ENCODE results near the gene MERTK. TPM values are rescaled to one million over a fixed set of nuclear protein-coding genes. Genes with fewer than 3 reads are reported as not detected.
"Not testable (repeated sequence)": the region's sequence is repeated elsewhere in the genome, so short reads cannot be mapped to it uniquely, and the experiment has no call there.

MERTK gene
- total RNA-seq, 2 experiments from 2014 or later, result 0.09 to 0.30 TPM

DNA sequence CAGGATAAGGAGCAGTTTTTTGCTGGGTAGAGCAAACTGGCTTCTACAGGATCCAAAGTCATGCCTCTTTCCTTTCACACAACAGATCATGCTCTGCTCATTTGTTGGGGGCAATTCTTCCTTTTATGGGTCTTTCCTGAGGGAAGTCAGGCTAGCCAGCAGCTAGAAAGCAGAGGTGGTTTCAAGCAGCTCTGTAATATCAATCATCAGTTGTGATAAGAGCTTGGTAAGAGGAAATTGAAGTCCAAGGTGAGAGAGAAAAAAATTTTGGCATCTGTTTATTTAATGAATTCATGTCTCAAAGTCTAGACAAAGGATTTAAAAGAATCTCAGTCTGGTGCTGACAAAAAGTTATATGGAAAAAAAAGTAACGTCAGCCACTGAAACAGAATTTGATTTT, 162.9 kb downstream of the MERTK start:
- ATAC-seq, result no peak
- no peak overlapping the region for H3K27ac Mint-ChIP-seq

DNA sequence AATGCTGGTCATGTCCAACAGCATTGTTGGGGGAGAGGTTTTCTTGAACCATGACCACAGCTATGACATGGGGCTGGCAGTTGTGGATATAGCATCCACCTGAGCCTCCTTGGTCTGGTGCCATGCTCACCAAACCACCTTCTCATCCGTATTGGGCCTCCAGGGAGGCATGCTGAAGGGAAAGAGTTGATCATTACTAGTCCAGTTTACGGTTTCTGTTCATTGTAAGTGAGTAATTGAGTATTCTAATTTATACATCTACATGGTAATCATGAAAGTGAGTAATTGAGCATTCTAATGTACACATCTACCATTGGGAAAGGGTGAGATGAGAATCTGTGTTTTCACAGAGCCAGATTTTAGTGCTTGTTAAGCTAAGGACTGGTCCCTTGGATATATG, 163.4 kb downstream of the MERTK start:
- Mint-ChIP-seq H3K27ac (no peak overlapping the region), H3K27me3 (no peaks in the 10 kb centered on the region), H3K9me3 (ENCODE audit: low read depth) (no peaks in the 10 kb centered on the region), H3K36me3 (peaks cover 67% of the 10 kb centered on the region), H3K4me3 (no peak overlapping the region), H3K4me1 (peaks cover 56% of the 10 kb centered on the region)
- ATAC-seq, result no peak
- CTCF ChIA-PET, result interaction anchor here (1.4 kb wide), 1 partner anchor 419 kb away, joined by 3 read pairs; no protein-coding TSS in a partner anchor
- DNase-seq, result no peak

More for the DNA sequence above, 162.9 kb downstream of the MERTK start:
- no peaks in the 10 kb centered on the region for H3K9me3 Mint-ChIP-seq (ENCODE audit: low read depth)
- no peaks in the 10 kb centered on the region for H3K27me3 Mint-ChIP-seq
- no peak for DNase-seq
- H3K36me3 Mint-ChIP-seq, result peaks cover 64% of the 10 kb centered on the region
- CTCF ChIA-PET, result no interaction called here
- no peak overlapping the region for H3K4me3 Mint-ChIP-seq
- H3K4me1 Mint-ChIP-seq, result peaks cover 59% of the 10 kb centered on the region

DNA sequence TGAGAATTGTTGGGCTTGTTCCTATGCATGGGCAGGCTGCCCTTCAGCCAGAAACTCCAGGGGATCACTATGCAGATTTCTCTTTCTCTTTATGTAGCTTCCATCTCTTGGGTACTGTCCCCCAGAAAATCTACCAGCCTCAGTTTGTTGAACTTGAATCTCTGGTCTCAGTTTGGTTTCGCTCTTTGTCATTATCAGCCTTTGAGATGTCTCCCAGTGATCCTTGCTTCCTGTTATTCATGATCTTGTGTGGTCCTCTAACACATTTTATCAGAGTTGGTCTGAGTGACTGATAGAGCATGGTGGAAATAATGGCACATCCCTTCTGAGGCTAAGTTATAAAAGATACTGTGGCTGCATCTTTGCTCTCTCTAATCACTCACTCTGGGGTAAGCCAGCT, 164.5 kb downstream of the MERTK start:
- ATAC-seq (peak; percentile 30), DNase-seq (no peak)
- Mint-ChIP-seq H3K4me3 (no peak overlapping the region), H3K36me3 (peaks cover 76% of the 10 kb centered on the region), H3K27ac (peak overlapping the region; percentile 17), H3K27me3 (no peaks in the 10 kb centered on the region), H3K9me3 (ENCODE audit: low read depth) (no peaks in the 10 kb centered on the region), H3K4me1 (peaks cover 49% of the 10 kb centered on the region)
- CTCF ChIA-PET, result interaction anchor here (1.1 to 1.4 kb wide), 2 partner anchors 12 to 418 kb away, joined by 3 read pairs; no protein-coding TSS in a partner anchor

DNA sequence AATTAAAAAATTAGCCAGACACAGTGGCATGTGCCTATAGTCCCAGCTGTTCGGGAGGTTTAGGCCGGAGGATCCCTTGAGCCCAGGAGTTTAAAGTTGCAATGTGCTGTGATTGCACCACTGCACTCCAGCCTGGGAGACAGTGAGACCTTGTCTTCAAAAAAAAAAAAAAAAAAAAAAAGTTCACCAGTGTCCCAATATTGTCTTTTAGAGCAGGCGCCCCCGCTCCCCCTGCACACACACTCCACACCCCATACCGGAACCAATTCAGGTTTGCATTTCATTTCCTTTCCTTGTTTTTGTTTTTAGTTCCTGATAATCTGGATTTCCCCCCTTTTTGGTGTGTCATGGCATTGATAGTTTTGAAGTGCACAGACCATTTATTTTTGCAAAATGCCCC, 167.1 kb downstream of the MERTK start:
- H3K27ac Mint-ChIP-seq, result peak overlapping the region; percentile 45
- H3K36me3 Mint-ChIP-seq, result peaks cover 82% of the 10 kb centered on the region
- CTCF ChIA-PET, result interaction anchor here (0.7 kb wide), 1 partner anchor 408 kb away, joined by 3 read pairs; no protein-coding TSS in a partner anchor
- no peak overlapping the region for H3K4me3 Mint-ChIP-seq
- peaks cover 37% of the 10 kb centered on the region for H3K4me1 Mint-ChIP-seq
- no peak for ATAC-seq
- H3K9me3 Mint-ChIP-seq (ENCODE audit: low read depth), result peaks cover 5% of the 10 kb centered on the region
- DNase-seq, result no peak
- no peaks in the 10 kb centered on the region for H3K27me3 Mint-ChIP-seq

DNA sequence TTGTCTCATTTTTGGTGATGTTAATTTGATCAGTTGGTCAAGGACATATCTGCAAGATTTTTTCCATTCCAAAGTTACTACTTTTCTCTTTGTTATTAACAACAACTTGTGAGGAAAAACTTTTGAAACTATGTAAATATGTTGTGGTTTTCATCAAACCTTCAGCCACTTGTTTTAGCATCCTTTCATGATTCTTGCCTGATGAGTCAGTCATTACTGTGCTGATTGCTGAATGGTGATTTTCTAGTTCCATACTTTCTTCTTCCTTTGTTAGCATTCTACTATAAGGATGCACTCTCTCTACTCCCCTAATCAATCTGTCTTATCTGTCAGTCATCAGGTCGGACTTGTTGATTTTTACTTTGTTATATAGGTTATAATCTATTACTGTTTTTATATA, 167.6 kb downstream of the MERTK start:
- Mint-ChIP-seq H3K4me1 (peaks cover 37% of the 10 kb centered on the region), H3K4me3 (no peak overlapping the region), H3K9me3 (ENCODE audit: low read depth) (peaks cover 5% of the 10 kb centered on the region), H3K27ac (no peak overlapping the region), H3K27me3 (no peaks in the 10 kb centered on the region), H3K36me3 (peaks cover 84% of the 10 kb centered on the region)
- no peak for ATAC-seq
- DNase-seq, result no peak
- CTCF ChIA-PET, result no interaction called here

DNA sequence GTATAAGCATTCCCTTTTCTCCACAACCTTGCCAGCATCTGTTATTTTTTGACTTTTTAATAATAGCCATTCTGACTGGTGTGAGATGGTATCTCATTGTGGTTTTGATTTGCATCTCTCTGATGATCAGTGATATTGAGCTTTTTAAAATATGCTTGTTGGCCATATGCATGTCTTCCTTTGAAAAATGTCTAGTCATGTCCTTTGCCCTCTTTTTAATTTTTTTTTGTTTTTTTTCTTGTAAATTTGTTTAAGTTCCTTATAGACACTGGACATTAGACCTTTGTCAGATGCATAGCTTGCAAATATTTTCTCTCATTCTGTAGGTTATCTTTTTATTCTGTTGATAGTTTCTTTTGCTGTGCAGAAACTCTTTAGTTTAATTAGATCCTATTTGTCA, 171.4 kb downstream of the MERTK start:
- H3K27me3 Mint-ChIP-seq, ATAC-seq, DNase-seq, H3K27ac Mint-ChIP-seq, CTCF ChIA-PET, H3K4me3 Mint-ChIP-seq: not testable (repeated sequence)
- H3K36me3 Mint-ChIP-seq, result peaks cover 86% of the 10 kb centered on the region
- peaks cover 22% of the 10 kb centered on the region for H3K4me1 Mint-ChIP-seq
- peaks cover 23% of the 10 kb centered on the region for H3K9me3 Mint-ChIP-seq (ENCODE audit: low read depth)

DNA sequence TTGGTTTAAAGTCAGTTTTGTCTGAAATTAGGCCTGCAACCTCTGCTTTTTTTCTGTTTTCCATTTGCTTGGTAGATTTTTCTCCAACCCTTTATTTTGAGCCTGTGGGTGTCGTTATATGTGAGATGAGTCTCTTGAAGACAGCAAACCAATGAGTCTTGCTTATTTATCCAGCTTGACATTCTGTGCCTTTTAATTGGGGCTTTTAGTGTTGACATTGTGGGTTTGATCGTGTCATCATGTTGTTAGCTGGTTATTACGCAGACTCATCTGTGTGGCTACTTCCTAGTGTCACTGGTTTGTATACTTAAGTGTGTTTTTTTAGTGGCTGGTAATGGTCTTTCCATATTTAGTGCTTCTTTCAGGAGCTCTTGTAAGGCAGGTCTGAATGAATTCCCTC, 175.5 kb downstream of the MERTK start:
- peaks cover 21% of the 10 kb centered on the region for H3K4me1 Mint-ChIP-seq
- peaks cover 23% of the 10 kb centered on the region for H3K9me3 Mint-ChIP-seq (ENCODE audit: low read depth)
- CTCF ChIA-PET, result no interaction called here
- peaks cover 76% of the 10 kb centered on the region for H3K36me3 Mint-ChIP-seq
- H3K27me3 Mint-ChIP-seq, result no peaks in the 10 kb centered on the region
- no peak overlapping the region for H3K4me3 Mint-ChIP-seq
- no peak for DNase-seq
- no peak overlapping the region for H3K27ac Mint-ChIP-seq
- no peak for ATAC-seq

DNA sequence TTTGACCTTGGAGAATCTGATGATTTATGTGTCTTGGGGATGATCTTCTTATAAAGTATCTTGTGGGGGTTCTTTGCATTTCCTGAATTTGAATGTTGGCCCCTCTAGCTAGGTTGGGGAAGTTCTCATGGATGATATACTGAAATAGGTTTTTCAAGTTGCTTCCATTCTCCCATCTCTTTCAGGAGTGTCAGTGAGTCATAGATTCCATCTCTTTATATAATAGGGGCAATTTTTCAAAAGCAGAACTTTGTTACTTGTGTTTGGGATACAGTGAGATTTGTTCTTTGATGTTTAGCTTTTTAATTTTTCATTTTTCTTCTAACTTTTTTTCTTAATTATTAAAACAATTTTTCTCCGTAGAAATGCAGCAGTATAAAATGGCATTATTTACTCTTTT, 176.1 kb downstream of the MERTK start:
- Mint-ChIP-seq H3K4me3 (no peak overlapping the region), H3K27ac (no peak overlapping the region), H3K36me3 (peaks cover 77% of the 10 kb centered on the region), H3K4me1 (peaks cover 21% of the 10 kb centered on the region), H3K9me3 (ENCODE audit: low read depth) (peaks cover 19% of the 10 kb centered on the region), H3K27me3 (no peaks in the 10 kb centered on the region)
- CTCF ChIA-PET, result no interaction called here
- ATAC-seq (no peak), DNase-seq (no peak)

DNA sequence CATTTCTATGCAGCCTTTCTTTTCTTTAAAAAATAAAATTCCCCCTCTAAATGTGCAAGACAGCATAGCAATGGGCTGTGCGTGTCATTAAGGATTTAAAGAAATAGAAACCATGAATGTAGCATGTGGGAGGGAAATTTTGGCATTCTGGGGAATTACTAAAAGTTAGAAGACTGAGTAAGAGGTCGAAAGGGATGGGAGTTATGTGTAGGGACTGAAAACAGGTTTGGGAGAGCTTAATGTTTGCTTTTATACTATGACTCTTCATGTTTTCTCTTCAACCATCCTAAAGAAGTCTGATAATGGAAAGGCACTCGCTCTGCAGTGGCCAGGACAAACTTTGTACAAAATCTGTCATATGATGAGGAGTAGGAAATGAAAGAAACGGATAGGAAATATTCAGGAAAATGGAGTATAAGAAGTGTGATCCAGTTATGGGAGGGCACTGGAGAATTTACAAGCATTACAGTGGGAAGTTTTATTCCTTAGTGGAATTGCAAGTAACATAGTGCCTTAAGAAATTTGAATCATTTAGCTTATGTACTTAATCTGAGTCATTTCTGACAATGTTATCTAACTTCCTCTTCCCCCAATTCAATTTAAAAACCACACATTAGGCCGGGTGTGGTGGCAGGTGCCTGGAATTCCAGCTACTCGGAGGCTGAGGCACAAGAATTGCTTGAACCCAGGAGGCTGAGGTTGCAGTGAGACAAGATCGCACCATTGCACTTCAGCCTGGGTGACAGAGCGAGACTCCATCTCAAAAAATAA, 177.3 kb downstream of the MERTK start:
- peaks cover 70% of the 10 kb centered on the region for H3K36me3 Mint-ChIP-seq

DNA sequence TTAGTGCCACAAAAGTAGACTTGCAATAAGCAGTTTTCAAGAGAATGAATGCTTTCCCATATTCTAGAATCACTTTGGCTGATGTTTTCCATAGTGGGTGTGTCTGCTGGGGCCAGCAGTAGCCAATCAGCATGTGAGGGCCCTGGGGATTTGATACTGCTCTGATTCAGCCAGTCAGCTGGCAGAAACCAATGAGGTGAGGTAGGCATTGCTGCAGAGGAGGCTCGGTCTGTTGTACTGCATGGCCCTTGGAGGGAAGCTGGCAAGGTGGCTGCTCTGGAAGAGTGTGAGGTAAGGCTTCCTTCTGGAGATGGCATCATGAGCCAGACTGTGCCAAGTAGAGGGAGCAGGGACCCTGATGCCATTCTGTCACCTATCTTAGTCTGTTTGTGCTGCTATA, 179.4 kb downstream of the MERTK start:
- H3K9me3 Mint-ChIP-seq (ENCODE audit: low read depth), result peaks cover 14% of the 10 kb centered on the region
- no peak overlapping the region for H3K27ac Mint-ChIP-seq
- no peak for DNase-seq
- no peaks in the 10 kb centered on the region for H3K27me3 Mint-ChIP-seq
- peaks cover 21% of the 10 kb centered on the region for H3K4me1 Mint-ChIP-seq
- peaks cover 70% of the 10 kb centered on the region for H3K36me3 Mint-ChIP-seq
- CTCF ChIA-PET, result interaction anchor here (1.2 kb wide), 1 partner anchor 44 kb away, joined by 5 read pairs; no protein-coding TSS in a partner anchor
- no peak for ATAC-seq
- no peak overlapping the region for H3K4me3 Mint-ChIP-seq

More for the DNA sequence above, 177.3 kb downstream of the MERTK start:
- Mint-ChIP-seq H3K4me3 (no peak overlapping the region), H3K9me3 (ENCODE audit: low read depth) (peaks cover 18% of the 10 kb centered on the region), H3K27ac (no peak overlapping the region), H3K4me1 (peaks cover 21% of the 10 kb centered on the region), H3K27me3 (no peaks in the 10 kb centered on the region)
- no peak for ATAC-seq
- no peak for DNase-seq
- CTCF ChIA-PET, result no interaction called here

Other genes with a start within 250 kb of the MERTK start
- 10 to 100 TPM; 71.5 to 97.1 TPM for gene ANAPC1, start 14.4 kb upstream of the MERTK start, total RNA-seq
- gene TMEM87B, start 156.7 kb downstream of the MERTK start, total RNA-seq, result 10 to 100 TPM; 19.1 to 19.7 TPM
- gene FBLN7, start 239.8 kb downstream of the MERTK start, total RNA-seq, result under 1 TPM; 0.26 to 0.63 TPM